Midbrain (tissue), 1 donor: ENCODE measurements around the gene ZNF407.
"Not testable (repeated sequence)": the region's sequence is repeated elsewhere in the genome, so short reads cannot be mapped to it uniquely, and the experiment has no call there.

Source experiments
- DNase-seq: peaks from one replicate; lab custom pipeline; 2025; lab: John Stamatoyannopoulos, UW

The ZNF407 gene

GRCh38 chr18:75101916-75102315 is 504.2 kb downstream of the ZNF407 start:
- no peak for DNase-seq

- not testable (repeated sequence) for DNase-seq
Observed at GRCh38 chr18:75104029-75104428, 506.4 kb downstream of the ZNF407 start.

GRCh38 chr18:75104483-75104882 is 506.8 kb downstream of the ZNF407 start:
- no peak for DNase-seq

GRCh38 chr18:75105551-75106254 is 508.0 kb downstream of the ZNF407 start:
- DNase-seq: no peak

GRCh38 chr18:75106746-75107145 is 509.1 kb downstream of the ZNF407 start:
- no peak for DNase-seq

GRCh38 chr18:75107196-75107930 is 509.7 kb downstream of the ZNF407 start:
- no peak for DNase-seq

GRCh38 chr18:75107931-75108276 is 510.2 kb downstream of the ZNF407 start:
- no peak for DNase-seq

- no peak for DNase-seq
Observed at GRCh38 chr18:75108579-75109318, 511.1 kb downstream of the ZNF407 start.

- DNase-seq: no peak
Observed at GRCh38 chr18:75109319-75109691, 511.6 kb downstream of the ZNF407 start.

GRCh38 chr18:75109819-75110218 is 512.1 kb downstream of the ZNF407 start:
- DNase-seq: no peak

- DNase-seq: no peak
Observed at GRCh38 chr18:75110311-75110710, 512.6 kb downstream of the ZNF407 start.

GRCh38 chr18:75110846-75111415 is 513.3 kb downstream of the ZNF407 start:
- no peak for DNase-seq

- DNase-seq: no peak
Observed at GRCh38 chr18:75111760-75112159, 514.1 kb downstream of the ZNF407 start.

- no peak for DNase-seq
Observed at GRCh38 chr18:75112186-75113096, 514.8 kb downstream of the ZNF407 start.

GRCh38 chr18:75113455-75113854 is 515.8 kb downstream of the ZNF407 start:
- no peak for DNase-seq

GRCh38 chr18:75114231-75114764 is 516.6 kb downstream of the ZNF407 start:
- no peak for DNase-seq
